PFSK-1 (cell line): ENCODE results near the gene C16orf95.

Experiments
- FOXP2 ChIP-seq: optimal IDR thresholded peaks from 2 replicates; pipeline ENCODE3; 2011; ENCODE audit warnings: borderline replicate concordance, control low read depth, inconsistent platforms; ENCODE audit not compliant: insufficient read depth; ENCODE audit errors: extremely low read length, extremely low read depth
- POLR2AphosphoS5 ChIP-seq: IDR thresholded peaks from 2 replicates; pipeline ENCODE4 v1.6.1; 2012; ENCODE audit warnings: low read depth, mild to moderate bottlenecking, control low read depth, low read length, moderate library complexity
- SIN3A ChIP-seq: IDR thresholded peaks from 2 replicates; pipeline ENCODE4 v1.6.1; 2012; ENCODE audit warnings: mild to moderate bottlenecking, low read length, moderate library complexity, borderline replicate concordance; ENCODE audit not compliant: insufficient read depth
- TAF1 ChIP-seq: IDR thresholded peaks from 2 replicates; pipeline ENCODE4 v1.6.1; 2012; ENCODE audit warnings: low read length, control low read depth, borderline replicate concordance; ENCODE audit not compliant: insufficient read depth
- TF ChIP-seq, protein P1 (sequence below), 2 experiments: IDR thresholded peaks; 2 replicates each; pipeline versions ENCODE4 v1.6.1 to v1.8.0; 2011 to 2012; ENCODE audit warnings: low read depth in 2 of 2, low read length in 2 of 2, control low read depth in 1 of 2, inconsistent platforms in 1 of 2, mild to moderate bottlenecking in 1 of 2, moderate library complexity in 1 of 2; ENCODE audit not compliant: insufficient read depth in 1 of 2

The C16orf95 gene

DNA sequence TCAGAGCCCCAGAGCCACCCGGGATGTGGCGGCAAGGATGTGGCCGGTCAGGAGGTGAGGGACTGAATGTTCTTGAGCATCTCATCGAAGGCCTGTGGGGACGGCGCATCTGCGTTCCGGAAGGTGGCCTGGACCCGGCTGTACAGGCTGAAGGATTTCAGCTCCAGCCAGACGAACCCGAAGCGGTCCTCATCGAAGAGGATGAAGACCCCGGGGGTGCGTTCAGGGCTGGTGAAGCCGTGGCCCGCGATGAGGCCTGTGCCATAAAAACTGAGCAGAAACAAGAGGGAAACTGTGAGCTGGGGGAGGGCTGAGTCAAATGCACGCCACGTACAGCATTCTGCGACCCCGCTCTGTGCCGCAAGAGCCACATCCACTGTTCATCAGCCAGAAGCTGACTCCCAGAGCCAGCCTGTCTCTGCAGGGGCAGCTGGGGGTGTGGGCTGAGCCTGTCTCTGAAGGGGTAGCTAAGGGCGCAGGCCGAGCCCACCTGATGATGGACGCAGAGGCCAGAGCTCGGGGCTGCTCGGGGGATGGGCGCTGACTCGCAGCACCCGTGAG is 14.1 kb upstream of the C16orf95 start:
- no peak for TF ChIP-seq TAF1
- TF ChIP-seq, protein P1, sequence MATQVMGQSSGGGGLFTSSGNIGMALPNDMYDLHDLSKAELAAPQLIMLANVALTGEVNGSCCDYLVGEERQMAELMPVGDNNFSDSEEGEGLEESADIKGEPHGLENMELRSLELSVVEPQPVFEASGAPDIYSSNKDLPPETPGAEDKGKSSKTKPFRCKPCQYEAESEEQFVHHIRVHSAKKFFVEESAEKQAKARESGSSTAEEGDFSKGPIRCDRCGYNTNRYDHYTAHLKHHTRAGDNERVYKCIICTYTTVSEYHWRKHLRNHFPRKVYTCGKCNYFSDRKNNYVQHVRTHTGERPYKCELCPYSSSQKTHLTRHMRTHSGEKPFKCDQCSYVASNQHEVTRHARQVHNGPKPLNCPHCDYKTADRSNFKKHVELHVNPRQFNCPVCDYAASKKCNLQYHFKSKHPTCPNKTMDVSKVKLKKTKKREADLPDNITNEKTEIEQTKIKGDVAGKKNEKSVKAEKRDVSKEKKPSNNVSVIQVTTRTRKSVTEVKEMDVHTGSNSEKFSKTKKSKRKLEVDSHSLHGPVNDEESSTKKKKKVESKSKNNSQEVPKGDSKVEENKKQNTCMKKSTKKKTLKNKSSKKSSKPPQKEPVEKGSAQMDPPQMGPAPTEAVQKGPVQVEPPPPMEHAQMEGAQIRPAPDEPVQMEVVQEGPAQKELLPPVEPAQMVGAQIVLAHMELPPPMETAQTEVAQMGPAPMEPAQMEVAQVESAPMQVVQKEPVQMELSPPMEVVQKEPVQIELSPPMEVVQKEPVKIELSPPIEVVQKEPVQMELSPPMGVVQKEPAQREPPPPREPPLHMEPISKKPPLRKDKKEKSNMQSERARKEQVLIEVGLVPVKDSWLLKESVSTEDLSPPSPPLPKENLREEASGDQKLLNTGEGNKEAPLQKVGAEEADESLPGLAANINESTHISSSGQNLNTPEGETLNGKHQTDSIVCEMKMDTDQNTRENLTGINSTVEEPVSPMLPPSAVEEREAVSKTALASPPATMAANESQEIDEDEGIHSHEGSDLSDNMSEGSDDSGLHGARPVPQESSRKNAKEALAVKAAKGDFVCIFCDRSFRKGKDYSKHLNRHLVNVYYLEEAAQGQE (IDR thresholded peaks at IDR 0.05; ENCODE audit: insufficient read depth in 1 of 2, low read depth in 2 of 2, low read length in 2 of 2): no peak
- TF ChIP-seq SIN3A: no peak
- no peak for TF ChIP-seq FOXP2
- TF ChIP-seq POLR2AphosphoS5: no peak

DNA sequence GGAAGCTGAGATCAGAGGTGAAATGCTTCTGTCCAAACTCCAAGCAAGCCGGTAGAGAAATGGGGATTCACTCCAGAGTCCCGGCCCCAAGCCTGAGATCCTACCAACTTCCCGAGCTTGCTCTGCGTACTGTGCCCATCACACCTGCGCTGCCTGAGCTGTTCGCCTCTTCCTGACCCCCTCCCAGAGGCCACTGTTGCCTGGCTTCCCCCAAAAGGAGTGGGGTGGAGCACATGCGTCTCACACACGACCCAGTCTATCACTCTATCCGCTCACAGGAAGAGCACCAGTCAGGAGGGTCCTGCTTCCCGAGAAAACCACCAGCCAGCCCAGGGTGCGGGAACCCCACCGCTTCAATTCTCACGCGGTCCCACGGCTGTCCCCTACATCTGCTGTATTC is 13.5 kb upstream of the C16orf95 start:
- no peak for TF ChIP-seq FOXP2
- TF ChIP-seq, protein P1 (IDR thresholded peaks at IDR 0.05; ENCODE audit: insufficient read depth in 1 of 2, low read depth in 2 of 2, low read length in 2 of 2): no peak
- no peak for TF ChIP-seq POLR2AphosphoS5
- TF ChIP-seq SIN3A: no peak
- no peak for TF ChIP-seq TAF1

DNA sequence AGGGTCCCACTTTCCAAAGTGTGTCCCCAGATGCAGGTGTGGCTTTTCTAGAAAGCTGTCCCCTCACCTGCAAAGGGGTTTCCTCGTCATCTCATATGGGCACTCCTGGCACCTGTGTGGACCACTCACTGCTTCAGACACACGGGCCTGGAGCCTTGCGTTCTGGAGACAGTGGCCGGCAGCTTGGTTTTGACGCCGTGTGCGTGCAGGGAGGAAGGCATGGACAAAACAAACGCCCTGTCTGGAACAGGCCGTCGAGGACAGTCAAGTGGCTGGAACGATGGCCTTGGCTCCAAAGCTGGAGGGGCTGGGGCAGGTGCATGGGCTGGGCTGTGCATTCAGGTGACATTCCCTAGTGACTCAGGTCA is 13.0 kb upstream of the C16orf95 start:
- no peak for TF ChIP-seq FOXP2
- no peak for TF ChIP-seq POLR2AphosphoS5
- no peak for TF ChIP-seq SIN3A
- TF ChIP-seq, protein P1 (IDR thresholded peaks at IDR 0.05; ENCODE audit: insufficient read depth in 1 of 2, low read depth in 2 of 2, low read length in 2 of 2): no peak
- TF ChIP-seq TAF1: no peak

DNA sequence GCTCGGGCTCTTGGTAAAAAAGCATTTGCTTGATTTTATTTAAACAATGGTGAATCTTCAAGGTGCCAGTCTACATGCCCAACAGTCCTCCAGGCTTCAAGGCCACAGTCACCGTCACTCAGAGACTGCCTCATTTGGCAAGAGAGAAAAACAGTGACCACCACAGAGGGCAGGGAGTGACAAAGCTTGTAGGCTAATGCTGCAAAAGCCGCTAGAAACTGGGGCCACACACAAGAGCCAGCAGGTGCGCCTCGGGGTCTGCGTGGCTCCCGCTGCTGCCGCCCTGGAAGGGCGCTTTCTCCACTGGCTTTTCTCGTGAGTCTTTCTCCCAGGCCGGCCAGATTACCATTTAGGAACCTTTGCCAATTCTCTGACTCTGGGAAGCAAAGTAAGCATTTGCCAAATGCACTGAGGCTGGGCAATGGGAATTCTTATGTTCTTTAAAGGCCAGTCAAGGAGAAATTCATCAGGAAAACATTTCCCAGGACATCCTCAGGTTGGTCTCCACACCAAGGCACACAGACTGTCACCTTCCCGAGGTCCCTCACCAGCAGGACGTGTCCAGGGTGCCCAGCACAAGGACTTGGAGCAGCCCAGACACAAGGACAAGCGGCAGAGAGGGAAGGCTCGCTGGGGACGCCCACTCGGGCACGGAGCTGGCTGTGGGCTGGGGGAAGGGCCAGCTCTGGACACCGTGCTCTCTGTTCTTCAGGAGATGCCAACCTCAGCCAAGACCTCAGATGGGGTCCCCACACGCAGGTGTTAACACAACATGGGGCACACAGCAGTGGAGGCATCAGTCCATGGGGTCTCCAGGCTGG is 12.5 kb upstream of the C16orf95 start:
- TF ChIP-seq POLR2AphosphoS5 (no peak), TAF1 (no peak), SIN3A (no peak), FOXP2 (no peak)
- TF ChIP-seq, protein P1 (IDR thresholded peaks at IDR 0.05; ENCODE audit: insufficient read depth in 1 of 2, low read depth in 2 of 2, low read length in 2 of 2): no peak
